Adipocyte (in vitro differentiated cells): ENCODE results near the gene RTP1.
"Not testable (repeated sequence)": the region's sequence is repeated elsewhere in the genome, so short reads cannot be mapped to it uniquely, and the experiment has no call there.

Experiments
- DNase-seq: peaks from one replicate; pipeline ENCODE4 v3.0.0-alpha.2; 2015; ENCODE audit warnings: low read depth
- H3K27me3 ChIP-seq: replicated peaks from 2 replicates; pipeline ENCODE4 v1.7.0; 2013; ENCODE audit warnings: mild to moderate bottlenecking, low read length, moderate library complexity; ENCODE audit not compliant: control insufficient read depth, insufficient read depth
- H3K36me3 ChIP-seq: 2 replicates; pipeline ENCODE4 v1.7.0; 2013; ENCODE audit warnings: low read length, mild to moderate bottlenecking, moderate library complexity; ENCODE audit not compliant: control insufficient read depth, insufficient read depth, severe bottlenecking
- H3K4me1 ChIP-seq: 2 replicates; pipeline ENCODE4 v1.7.0; 2013; ENCODE audit warnings: mild to moderate bottlenecking, low read length, moderate library complexity; ENCODE audit not compliant: control insufficient read depth, insufficient read depth
- H3K4me3 ChIP-seq: 2 replicates; pipeline ENCODE4 v1.7.0; 2013; ENCODE audit warnings: mild to moderate bottlenecking, low read length, moderate library complexity
- H3K9ac ChIP-seq: 2 replicates; pipeline ENCODE4 v1.7.0; 2013; ENCODE audit warnings: mild to moderate bottlenecking, low read length, moderate library complexity
- H3K9me3 ChIP-seq: 2 replicates; pipeline ENCODE4 v1.7.0; 2013; ENCODE audit warnings: mild to moderate bottlenecking, low read length, moderate library complexity; ENCODE audit not compliant: control insufficient read depth

RTP1 gene

DNA sequence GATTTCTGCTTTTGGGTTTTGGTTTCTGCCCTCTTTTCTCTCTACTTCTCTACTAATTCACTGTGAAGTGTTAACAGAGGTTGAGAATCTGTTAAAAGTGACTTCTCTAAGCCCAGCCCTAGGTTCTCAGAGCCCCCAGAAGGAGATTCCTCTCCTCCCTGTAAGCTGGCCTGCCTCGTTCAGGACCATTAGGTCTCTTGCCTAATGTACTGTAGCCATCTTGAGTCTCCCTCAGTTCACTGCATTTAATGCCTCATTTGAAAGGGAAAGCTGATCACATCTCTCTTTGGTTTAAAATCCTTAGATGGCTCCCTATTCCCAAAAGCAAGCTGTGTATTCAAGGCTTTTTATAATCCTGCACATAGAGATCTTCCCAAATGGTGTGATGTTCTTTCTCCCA, 16.3 kb downstream of the RTP1 start:
- no peaks in the 10 kb centered on the region for H3K27me3 ChIP-seq
- no peak overlapping the region for H3K9ac ChIP-seq
- no peak for DNase-seq
- H3K4me3 ChIP-seq: no peak overlapping the region
- no peaks in the 10 kb centered on the region for H3K36me3 ChIP-seq
- H3K4me1 ChIP-seq: peaks cover 28% of the 10 kb centered on the region
- H3K9me3 ChIP-seq: no peaks in the 10 kb centered on the region

DNA sequence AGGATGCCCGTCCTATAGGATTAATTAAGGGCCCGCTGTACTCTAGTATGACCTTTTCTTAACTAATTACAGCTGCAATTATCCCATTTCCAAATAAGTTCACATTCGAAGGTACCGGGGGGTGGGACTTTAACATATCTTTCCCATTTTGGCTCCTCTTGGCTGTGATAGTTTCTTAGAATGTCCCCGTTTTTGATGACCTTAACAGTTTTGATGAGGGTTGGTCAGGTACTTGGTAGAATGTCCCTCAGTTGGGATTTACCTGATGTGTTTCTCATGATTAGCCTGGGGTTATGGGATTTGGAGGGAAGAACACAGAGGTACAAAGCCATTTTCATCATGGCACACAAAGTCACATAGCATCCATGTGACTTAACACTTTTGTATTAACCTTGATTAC, 18.2 kb downstream of the RTP1 start:
- Histone ChIP-seq H3K27me3 (no peaks in the 10 kb centered on the region), H3K9ac (no peak overlapping the region), H3K4me1 (peaks cover 17% of the 10 kb centered on the region), H3K4me3 (no peak overlapping the region), H3K36me3 (no peaks in the 10 kb centered on the region), H3K9me3 (no peaks in the 10 kb centered on the region)
- no peak for DNase-seq

DNA sequence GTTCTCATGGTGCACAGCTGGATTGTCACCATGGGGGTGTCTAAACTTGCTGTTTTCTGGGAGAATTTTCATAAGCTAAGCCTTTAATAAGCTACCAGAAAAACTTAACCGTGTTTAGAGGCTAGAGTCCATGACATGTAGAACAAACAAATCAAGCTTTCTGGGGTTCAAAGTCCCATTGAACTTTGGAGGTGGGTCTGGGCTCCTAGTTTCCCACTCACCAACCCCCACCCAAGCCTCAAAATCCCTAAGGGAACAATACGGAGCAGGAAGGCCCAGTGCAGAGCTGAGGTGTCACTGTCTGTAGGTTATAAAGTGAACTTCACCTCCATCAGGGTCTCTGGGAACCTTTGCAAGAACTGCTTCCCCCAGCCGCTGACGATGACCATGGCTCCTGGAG, 25.5 kb downstream of the RTP1 start:
- Histone ChIP-seq H3K36me3 (no peaks in the 10 kb centered on the region), H3K9me3 (no peaks in the 10 kb centered on the region), H3K9ac (no peak overlapping the region), H3K4me1 (peaks cover 4% of the 10 kb centered on the region), H3K27me3 (no peaks in the 10 kb centered on the region), H3K4me3 (no peak overlapping the region)
- DNase-seq: no peak

DNA sequence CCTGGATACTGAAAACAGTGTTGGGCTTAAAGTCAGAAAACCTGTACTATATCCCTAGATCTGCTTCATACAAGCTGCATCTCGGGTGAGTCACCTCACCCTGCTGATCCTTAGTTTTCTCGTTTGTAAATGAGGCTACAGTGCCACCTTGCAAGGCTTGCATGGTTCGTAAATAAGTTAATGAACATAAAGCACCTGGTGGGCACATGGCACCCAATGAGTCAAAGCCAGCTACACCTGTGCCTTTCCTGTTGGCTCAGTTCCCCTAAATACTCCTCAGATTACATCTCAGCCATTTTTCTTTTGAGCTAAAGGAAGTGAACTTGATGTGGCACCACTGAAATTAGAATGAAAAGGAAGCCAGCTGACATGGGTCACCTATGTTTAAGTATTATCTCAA, 26.5 kb downstream of the RTP1 start:
- peaks cover 8% of the 10 kb centered on the region for H3K4me1 ChIP-seq
- H3K4me3 ChIP-seq: no peak overlapping the region
- H3K36me3 ChIP-seq: no peaks in the 10 kb centered on the region
- no peaks in the 10 kb centered on the region for H3K9me3 ChIP-seq
- no peak for DNase-seq
- H3K27me3 ChIP-seq: no peaks in the 10 kb centered on the region
- no peak overlapping the region for H3K9ac ChIP-seq

DNA sequence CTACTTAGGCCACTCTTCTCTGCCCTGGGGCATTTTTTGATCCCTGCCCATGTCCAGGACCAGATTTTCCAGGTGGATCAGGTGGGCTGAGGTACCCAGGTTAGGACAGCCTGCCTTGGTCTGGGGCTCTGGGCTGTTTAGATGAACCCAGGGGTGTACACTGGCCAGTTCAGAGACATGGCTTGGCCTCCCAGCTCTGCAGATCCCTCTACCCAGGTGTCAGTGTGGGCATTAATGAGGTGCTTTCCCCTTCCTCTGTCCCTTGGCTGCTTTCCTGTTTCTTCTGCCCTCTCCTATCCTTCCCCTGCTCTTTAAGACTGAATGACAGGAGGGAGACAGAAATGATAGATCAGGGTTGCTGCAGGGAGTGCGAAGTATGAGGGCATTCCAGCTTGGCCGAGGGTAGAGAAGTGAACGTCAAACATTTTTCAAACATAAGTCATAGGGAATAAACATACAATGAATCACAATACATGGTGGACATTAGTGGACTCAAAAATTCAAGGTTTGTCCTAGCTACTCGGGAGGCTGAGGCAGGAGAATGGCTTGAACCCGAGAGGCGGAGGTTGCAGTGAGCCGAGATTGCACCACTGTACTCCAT, 30.5 kb downstream of the RTP1 start:
- Histone ChIP-seq H3K27me3 (no peaks in the 10 kb centered on the region), H3K36me3 (no peaks in the 10 kb centered on the region), H3K4me1 (peaks cover 8% of the 10 kb centered on the region), H3K4me3 (no peak overlapping the region), H3K9ac (no peak overlapping the region), H3K9me3 (no peaks in the 10 kb centered on the region)
- DNase-seq: peak; percentile 76

DNA sequence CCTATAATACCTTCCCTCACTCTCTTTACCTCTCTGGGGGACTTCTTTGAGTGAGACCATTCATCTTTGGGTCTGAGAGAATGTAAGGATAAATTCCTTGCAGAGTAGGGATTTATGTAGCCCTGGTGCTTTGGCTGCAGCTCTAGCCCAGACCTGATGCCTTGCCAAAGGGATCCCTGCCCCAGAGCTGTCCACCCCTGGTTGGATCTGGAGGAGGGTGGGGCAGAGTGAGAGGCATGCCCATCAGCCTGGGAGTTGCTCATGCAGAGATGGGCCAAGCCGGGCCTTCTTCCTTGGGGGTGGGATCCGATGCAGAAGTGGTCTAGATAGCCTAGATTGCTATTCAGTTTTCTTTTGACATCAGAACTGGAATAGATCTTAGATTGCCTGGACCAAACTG, 31.5 kb downstream of the RTP1 start:
- H3K27me3 ChIP-seq: no peaks in the 10 kb centered on the region
- H3K4me3 ChIP-seq: no peak overlapping the region
- no peaks in the 10 kb centered on the region for H3K9me3 ChIP-seq
- no peaks in the 10 kb centered on the region for H3K36me3 ChIP-seq
- peaks cover 8% of the 10 kb centered on the region for H3K4me1 ChIP-seq
- DNase-seq: no peak
- no peak overlapping the region for H3K9ac ChIP-seq

DNA sequence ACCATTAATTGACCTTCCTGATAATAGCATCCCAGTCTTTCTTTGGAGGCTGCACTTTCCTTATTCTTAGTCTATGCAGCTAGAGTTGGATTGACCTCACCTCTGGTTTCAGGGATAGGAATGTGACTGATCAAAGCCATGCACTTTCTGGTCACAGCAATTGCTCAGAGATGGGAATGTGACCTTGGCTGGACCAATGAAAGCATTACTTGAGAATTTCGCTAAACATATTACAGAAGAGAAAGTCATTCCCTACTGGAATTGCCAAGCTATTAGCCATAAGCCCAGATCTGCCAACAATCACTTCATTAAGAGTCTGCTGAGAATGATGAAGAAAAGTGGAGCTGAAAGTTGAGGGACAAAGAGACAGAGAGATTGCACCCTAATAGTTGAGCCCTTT, 32.7 kb downstream of the RTP1 start:
- no peaks in the 10 kb centered on the region for H3K9me3 ChIP-seq
- H3K4me1 ChIP-seq: peaks cover 8% of the 10 kb centered on the region
- no peaks in the 10 kb centered on the region for H3K36me3 ChIP-seq
- no peak overlapping the region for H3K4me3 ChIP-seq
- no peak overlapping the region for H3K9ac ChIP-seq
- DNase-seq: no peak
- H3K27me3 ChIP-seq: no peaks in the 10 kb centered on the region

DNA sequence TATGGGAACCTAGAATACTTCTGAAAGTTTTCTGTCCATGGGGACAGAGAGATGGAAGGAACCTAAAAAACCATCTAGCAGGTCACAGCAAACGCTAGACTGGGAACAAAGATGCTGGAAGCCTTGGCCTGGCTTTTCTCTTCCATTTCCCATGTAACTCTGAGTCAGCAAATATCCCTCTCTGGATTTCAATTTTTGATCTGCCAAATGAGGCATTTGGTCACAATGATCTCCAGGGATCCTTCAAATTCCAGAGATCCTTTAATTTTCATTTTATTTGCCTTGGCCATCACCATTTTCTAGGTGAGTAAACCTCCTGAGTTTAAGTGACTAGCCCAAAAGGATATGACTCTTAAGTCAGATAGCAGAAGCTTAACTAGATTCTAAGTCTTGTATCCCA, 39.7 kb downstream of the RTP1 start:
- no peak overlapping the region for H3K9ac ChIP-seq
- no peaks in the 10 kb centered on the region for H3K27me3 ChIP-seq
- H3K36me3 ChIP-seq: no peaks in the 10 kb centered on the region
- H3K4me3 ChIP-seq: no peak overlapping the region
- peaks cover 22% of the 10 kb centered on the region for H3K4me1 ChIP-seq
- no peak for DNase-seq
- no peaks in the 10 kb centered on the region for H3K9me3 ChIP-seq

DNA sequence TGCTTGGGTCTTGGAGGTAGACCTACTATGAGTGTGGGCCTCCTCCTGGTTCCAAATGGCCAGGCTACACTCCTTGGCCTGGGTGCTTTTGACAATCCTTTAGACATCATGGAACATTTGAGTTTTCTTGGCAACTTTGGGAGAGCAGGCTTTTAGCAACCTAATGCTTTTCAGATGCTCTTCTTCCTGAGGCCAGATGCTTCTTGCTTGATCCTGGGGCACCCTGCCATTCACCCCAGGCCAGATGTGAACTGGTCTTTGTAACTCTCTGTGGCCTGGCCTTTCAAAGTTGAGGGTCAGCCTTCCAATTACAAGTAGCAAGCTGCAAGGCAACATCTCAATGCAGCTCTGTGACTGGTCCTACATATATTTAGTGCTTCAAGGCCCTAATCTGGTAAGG, 40.5 kb downstream of the RTP1 start:
- H3K36me3 ChIP-seq: no peaks in the 10 kb centered on the region
- no peaks in the 10 kb centered on the region for H3K9me3 ChIP-seq
- H3K27me3 ChIP-seq: no peaks in the 10 kb centered on the region
- peaks cover 27% of the 10 kb centered on the region for H3K4me1 ChIP-seq
- H3K4me3 ChIP-seq: no peak overlapping the region
- H3K9ac ChIP-seq: no peak overlapping the region
- no peak for DNase-seq

DNA sequence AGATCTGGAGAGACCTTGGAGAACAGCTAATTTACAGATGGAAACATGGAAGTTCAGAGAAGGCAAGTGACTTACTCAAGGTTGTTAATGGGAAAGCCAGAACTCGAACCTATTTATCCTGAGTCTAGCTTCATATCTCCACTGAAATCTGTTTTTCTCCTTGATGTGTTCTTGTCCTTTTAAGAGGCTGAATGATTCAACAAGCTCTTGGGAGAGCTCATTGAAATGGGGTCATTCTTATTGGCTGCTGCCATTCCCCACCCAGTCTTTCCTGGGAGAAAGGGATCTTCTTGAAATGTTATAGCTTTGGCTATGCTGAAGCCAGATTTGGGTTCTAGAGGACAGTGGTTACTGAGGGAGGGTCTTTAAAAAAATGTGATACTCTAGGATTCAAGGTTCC, 41.0 kb downstream of the RTP1 start:
- Histone ChIP-seq H3K27me3 (no peaks in the 10 kb centered on the region), H3K9me3 (no peaks in the 10 kb centered on the region), H3K4me3 (no peak overlapping the region), H3K9ac (no peak overlapping the region), H3K36me3 (no peaks in the 10 kb centered on the region), H3K4me1 (peaks cover 32% of the 10 kb centered on the region)
- no peak for DNase-seq

DNA sequence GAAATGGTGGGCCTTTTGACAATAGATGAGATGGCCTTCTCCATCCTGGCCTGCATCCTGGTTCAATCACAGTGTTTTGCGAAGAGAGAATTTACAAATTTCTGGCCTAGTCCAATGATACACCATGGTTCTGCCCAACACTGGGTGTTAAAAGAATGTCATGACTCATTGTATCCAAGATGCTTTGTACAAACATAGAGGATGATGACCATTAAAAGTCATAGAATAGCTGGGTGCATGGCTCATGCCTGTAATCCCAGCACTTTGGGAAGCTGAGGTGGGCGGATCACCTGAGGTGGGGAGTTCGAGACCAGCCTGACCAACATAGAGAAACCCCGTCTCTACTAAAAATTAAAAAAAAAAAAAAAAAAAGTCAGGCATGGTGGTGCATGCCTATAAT, 41.5 kb downstream of the RTP1 start:
- not testable (repeated sequence) for H3K4me3 ChIP-seq, H3K9ac ChIP-seq, H3K9me3 ChIP-seq, H3K36me3 ChIP-seq, H3K27me3 ChIP-seq, DNase-seq
- peaks cover 38% of the 10 kb centered on the region for H3K4me1 ChIP-seq

DNA sequence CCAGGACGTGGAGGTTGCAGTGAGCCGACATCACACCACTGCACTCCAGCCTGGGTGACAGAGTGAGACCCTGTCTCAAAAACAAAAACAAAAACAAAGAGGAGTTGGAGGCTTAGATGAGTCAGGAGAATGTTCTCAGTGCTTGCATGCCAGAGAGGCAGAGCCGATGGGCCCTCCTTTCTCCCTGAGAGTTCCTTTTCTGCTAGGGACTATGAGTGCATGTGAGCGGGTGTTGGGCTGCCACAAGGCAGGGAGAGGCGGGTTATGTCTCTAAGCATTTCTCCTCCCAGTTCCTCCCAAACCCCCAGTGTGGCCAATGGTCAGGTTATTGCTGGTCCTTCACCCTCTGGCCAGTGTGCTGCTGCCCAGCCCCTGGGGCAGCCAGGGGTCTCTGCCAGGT, 45.1 kb downstream of the RTP1 start:
- no peak overlapping the region for H3K4me3 ChIP-seq

More for the DNA sequence above, 45.1 kb downstream of the RTP1 start:
- no peaks in the 10 kb centered on the region for H3K27me3 ChIP-seq
- peak; percentile 36 for DNase-seq
- H3K36me3 ChIP-seq: no peaks in the 10 kb centered on the region
- H3K9me3 ChIP-seq: no peaks in the 10 kb centered on the region
- H3K9ac ChIP-seq: peak overlapping the region; percentile 8
- H3K4me1 ChIP-seq: peaks cover 40% of the 10 kb centered on the region
